Neutrophil (primary cell): ENCODE data around the gene C17orf78.

Experiments used
- H3K27ac ChIP-seq: fragments of 200-600 bp; sonication (generic); 2 replicates; pipeline ENCODE4 v1.5.1; 2016; ENCODE audit warnings: mild to moderate bottlenecking, moderate library complexity
- H3K27me3 ChIP-seq: fragments of 200-600 bp; sonication (generic); 2 replicates; pipeline ENCODE4 v1.6.0; 2016; ENCODE audit warnings: mild to moderate bottlenecking
- H3K36me3 ChIP-seq: fragments of 200-600 bp; sonication (generic); 2 replicates; pipeline ENCODE4 v1.5.1; 2017
- H3K4me1 ChIP-seq, 2 experiments: fragments of 200-600 bp in 1 of 2; sonication (generic) in 1 of 2; 1 replicate in 1 of 2; 2 replicates in 1 of 2; pipeline versions ENCODE4 v1.5.1 to v1.6.1; 2013 to 2016; ENCODE audit warnings: low read depth in 1 of 2, low read length in 1 of 2, mild to moderate bottlenecking in 1 of 2, moderate library complexity in 1 of 2; ENCODE audit not compliant: control insufficient read depth in 1 of 2, insufficient read depth in 1 of 2
- H3K4me3 ChIP-seq, 2 experiments: fragments of 200-600 bp in 1 of 2; sonication (generic) in 1 of 2; 1 replicate in 1 of 2; 2 replicates in 1 of 2; pipeline ENCODE4 v1.5.1; 2013 to 2016; ENCODE audit warnings: low read depth in 1 of 2, low read length in 1 of 2, mild to moderate bottlenecking in 1 of 2, moderate library complexity in 1 of 2
- H3K9me3 ChIP-seq: fragments of 200-600 bp; sonication (generic); 2 replicates; pipeline ENCODE4 v1.5.1; 2016
- TF ChIP-seq, protein P1 (sequence below): fragments of 200-600 bp; sonication (generic); IDR thresholded peaks from 2 replicates; pipeline ENCODE4 v1.5.1; 2016; ENCODE audit warnings: antibody characterized with exemption

Gene C17orf78

DNA sequence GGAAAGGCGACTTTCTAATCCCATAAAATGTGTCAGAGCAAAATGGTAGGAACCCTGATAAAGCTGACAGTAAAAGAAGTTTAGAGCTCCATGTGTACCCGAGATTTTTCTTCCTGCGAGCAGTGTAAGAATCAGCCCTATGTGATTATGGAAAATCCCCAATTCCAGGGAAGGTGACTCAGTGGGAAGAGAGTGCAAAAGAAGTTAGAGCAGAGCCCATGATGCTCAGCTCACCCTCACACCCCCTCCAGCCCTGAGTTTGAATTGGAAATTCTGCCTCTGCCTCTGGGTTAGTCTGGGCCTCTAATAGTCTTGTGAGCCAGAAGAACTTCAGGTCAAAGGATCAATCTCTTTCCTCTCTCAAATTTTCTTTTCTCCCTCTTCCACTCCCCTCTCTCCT is 12.5 kb downstream of the C17orf78 start:
- Histone ChIP-seq H3K27ac (no peak overlapping the region), H3K4me3 (no peak overlapping the region), H3K27me3 (no peaks in the 10 kb centered on the region), H3K9me3 (no peaks in the 10 kb centered on the region), H3K4me1 (no peaks in the 10 kb centered on the region), H3K36me3 (no peaks in the 10 kb centered on the region)
- TF ChIP-seq, protein P1, sequence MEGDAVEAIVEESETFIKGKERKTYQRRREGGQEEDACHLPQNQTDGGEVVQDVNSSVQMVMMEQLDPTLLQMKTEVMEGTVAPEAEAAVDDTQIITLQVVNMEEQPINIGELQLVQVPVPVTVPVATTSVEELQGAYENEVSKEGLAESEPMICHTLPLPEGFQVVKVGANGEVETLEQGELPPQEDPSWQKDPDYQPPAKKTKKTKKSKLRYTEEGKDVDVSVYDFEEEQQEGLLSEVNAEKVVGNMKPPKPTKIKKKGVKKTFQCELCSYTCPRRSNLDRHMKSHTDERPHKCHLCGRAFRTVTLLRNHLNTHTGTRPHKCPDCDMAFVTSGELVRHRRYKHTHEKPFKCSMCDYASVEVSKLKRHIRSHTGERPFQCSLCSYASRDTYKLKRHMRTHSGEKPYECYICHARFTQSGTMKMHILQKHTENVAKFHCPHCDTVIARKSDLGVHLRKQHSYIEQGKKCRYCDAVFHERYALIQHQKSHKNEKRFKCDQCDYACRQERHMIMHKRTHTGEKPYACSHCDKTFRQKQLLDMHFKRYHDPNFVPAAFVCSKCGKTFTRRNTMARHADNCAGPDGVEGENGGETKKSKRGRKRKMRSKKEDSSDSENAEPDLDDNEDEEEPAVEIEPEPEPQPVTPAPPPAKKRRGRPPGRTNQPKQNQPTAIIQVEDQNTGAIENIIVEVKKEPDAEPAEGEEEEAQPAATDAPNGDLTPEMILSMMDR: no peak

DNA sequence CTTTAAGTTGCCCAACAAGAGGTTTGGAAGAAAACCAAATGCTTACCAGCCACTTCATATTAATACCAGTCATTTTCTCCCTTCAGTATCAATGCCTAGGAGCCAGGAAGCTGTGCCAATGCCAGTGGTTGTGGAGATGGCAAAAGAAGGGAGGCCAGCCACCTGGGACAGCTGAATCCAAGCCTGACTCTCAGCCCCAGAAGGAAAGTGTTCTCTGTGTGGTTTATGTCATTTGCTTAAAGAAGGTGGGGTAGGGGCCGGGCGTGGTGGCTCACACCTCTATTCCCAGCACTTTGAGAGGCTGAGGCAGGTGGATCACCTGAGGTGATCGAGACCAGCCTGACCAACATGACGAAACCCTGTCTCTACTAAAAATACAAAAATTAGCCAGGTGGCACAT is 13.4 kb downstream of the C17orf78 start:
- Histone ChIP-seq H3K4me1 (no peaks in the 10 kb centered on the region), H3K27me3 (no peaks in the 10 kb centered on the region), H3K4me3 (no peak overlapping the region), H3K27ac (no peak overlapping the region), H3K9me3 (no peaks in the 10 kb centered on the region), H3K36me3 (no peaks in the 10 kb centered on the region)
- TF ChIP-seq, protein P1: no peak

DNA sequence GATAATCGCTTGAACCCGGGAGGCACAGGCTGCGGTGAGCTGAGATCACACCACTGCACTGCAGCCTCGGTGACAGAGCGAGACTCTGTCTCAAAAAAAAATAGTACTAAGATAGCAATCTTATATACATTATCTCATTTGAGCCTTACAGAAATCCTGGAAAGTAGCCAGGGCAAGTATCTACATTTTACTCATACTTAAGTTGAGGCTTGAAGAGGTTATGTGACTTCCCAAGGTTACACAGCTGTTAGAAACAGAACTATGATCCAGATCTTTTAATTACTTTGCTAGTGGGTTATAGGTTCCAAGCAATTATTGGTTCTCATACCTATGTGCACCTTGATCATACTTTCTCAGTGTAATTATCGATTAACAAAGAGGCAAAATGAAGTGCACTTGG is 15.4 kb downstream of the C17orf78 start:
- Histone ChIP-seq H3K27me3 (no peaks in the 10 kb centered on the region), H3K36me3 (no peaks in the 10 kb centered on the region), H3K27ac (no peak overlapping the region), H3K4me3 (no peak overlapping the region), H3K9me3 (no peaks in the 10 kb centered on the region), H3K4me1 (no peaks in the 10 kb centered on the region)
- TF ChIP-seq, protein P1: no peak

DNA sequence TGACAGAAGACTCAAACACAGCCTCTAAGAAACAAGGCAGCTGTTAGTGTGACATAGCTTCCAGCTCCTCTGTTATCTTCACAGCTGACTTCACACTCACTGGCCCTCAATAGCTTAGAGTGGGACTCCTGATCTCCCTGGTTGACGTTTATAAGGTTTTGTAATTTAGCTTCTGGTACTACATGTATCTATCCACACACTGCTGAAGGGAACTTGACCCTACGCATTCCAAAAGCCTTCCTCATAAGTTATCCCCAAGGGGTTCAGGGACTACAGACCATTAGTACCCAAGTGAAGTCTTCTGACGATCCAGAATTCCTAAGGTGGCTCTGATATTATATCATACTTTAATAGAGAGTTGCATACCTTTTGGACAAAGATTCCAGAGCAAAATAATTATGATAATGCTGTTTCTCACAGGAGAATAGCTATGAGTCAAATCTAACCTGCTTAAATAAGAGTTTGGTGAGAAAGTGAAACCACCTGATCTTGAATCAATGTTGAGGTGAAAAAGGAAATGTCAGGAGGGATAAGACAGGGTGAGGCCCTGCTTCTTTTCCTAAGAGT is 16.3 kb downstream of the C17orf78 start:
- no peaks in the 10 kb centered on the region for H3K27me3 ChIP-seq
- no peak overlapping the region for H3K27ac ChIP-seq
- TF ChIP-seq, protein P1: no peak
- no peaks in the 10 kb centered on the region for H3K9me3 ChIP-seq
- H3K4me3 ChIP-seq: no peak overlapping the region
- peaks cover 0 to under 1% of the 10 kb centered on the region in 2 experiments for H3K4me1 ChIP-seq
- no peaks in the 10 kb centered on the region for H3K36me3 ChIP-seq

DNA sequence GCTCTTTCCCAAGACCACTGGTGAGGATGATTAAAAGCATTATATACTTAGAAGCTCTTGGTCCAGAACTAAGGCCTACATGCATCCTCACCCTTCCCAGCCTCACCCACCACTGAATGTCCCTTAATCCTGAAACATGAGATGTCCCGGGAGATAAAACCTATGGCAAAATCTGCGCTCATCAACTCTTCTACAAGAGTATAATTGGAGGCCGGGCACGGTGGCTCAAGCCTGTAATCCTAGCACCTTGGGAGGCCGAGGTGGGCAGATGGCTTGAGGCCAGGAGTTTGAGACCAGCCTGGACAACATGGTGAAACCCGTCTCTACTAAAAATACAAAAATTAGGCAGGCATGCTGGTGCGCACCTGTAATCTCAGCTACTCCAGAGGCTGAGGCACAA is 17.6 kb downstream of the C17orf78 start:
- no peak overlapping the region for H3K4me3 ChIP-seq
- H3K36me3 ChIP-seq: no peaks in the 10 kb centered on the region
- no peaks in the 10 kb centered on the region for H3K27me3 ChIP-seq
- H3K27ac ChIP-seq: no peak overlapping the region
- H3K4me1 ChIP-seq: peaks cover 7 to 8% of the 10 kb centered on the region in 2 experiments
- H3K9me3 ChIP-seq: no peaks in the 10 kb centered on the region
- TF ChIP-seq, protein P1: no peak
